NCI-H345 treated with DMSO at 0.1 percent for 48 hours (cell line): Measurements from ENCODE around the gene OPTC.

Source experiments
- DNase-seq: peaks from one replicate; lab custom pipeline; 2025; ENCODE audit not compliant: unreplicated experiment; lab: John Stamatoyannopoulos, UW

OPTC gene

DNA sequence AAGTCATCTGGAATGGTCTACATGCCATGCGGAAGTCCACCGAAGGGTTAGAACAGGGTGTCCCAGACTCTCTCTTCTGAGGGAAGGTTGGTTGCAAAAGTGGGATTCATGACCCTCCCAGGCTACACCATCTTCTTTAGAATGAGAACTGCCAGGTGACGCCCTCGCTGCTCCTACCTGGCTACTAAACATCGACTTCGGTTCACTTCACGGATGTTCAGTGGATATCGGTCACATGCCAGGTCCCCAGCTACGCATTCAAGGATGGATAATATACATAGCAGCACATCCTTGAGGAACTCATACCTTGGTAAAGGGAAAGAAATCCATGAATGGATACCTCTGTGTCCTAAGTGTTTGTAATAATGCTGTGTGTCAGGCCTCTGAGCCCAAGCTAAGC is 3.3 kb upstream of the OPTC start:
- no peak for DNase-seq

DNA sequence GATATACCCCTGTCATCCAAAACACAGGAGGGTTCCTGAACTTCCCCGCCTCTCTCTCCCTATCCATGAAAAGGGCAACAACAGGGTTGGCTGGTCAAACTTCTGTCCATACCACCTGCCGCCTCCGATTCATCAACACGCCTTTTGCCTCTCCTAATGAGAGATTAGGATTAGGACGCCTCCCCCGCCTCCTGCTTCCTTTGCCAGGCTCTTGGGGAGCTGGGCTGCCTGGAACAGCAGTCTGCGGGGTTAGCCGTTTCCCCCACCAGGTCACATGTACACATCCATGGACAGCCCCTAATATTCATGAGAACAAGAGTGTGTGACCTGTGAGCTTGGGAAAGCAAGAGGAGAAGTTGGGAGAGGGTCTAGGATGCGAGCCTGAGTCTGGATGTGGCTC is 2.3 kb upstream of the OPTC start:
- DNase-seq = no peak

DNA sequence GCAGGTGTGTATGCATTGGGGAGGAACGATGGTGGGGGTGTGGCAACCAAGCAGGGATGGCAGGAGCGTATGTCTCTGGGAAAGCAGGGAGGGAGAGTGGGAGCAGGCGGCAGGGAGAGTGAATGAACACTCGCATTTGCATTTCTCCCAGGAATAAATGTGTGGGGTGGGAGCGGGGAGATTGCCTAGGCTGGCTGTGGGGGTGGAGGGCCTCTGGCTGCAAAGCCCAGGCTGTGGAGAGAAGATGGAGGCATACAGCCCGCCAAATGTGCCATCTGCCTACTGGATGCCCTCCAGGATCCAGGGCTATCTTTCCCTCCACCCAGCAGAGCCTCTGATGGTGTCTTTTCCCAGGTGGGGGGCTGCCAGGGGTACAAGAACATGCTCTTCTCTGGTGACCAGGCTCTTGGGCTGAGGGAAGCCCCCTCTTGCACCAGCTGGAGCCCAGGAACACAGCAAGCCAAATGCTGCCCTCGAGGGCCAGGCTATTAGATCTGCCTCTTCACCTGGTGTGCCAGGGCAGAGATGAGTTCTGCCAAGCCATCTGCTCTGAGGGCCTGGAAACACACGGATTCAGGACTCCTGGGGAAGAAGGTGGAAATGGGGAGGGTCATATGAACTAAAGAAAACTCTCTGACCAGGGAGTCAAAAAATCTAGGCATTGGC is 1.7 kb upstream of the OPTC start:
- DNase-seq = no peak

DNA sequence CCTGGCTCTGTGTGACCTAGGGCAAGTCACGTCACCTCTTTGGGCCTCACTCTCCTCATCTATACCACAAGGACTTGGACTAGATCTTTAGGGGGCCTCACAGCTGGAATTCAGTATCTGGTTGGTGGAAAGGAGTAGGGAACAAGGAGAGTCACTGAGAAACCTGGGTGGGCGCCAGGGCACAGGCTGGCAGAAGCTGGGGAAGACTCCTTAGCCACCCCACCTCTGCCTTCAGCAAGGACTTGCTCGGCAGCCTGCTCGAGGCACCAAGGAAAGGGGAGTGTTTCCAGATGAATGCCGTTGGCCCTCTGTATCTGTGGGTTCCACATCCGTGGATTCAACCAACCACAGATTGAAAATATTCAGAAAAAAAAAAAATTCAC is 1.2 kb upstream of the OPTC start:
- DNase-seq = no peak

DNA sequence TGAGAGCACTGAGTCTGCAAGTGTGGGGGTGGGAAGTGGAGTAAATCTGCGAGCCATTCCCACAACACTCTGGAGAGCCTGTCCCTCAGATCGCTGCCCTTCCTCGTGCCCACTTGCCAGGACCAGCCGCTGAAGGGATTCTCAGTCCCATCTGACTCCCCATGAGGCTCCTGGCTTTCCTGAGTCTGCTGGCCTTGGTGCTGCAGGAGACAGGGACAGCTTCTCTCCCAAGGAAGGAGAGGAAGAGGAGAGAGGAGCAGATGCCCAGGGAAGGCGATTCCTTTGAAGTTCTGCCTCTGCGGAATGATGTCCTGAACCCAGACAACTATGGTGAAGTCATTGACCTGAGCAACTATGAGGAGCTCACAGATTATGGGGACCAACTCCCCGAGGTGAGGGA is 1.9 kb downstream of the OPTC start:
- DNase-seq = no peak

DNA sequence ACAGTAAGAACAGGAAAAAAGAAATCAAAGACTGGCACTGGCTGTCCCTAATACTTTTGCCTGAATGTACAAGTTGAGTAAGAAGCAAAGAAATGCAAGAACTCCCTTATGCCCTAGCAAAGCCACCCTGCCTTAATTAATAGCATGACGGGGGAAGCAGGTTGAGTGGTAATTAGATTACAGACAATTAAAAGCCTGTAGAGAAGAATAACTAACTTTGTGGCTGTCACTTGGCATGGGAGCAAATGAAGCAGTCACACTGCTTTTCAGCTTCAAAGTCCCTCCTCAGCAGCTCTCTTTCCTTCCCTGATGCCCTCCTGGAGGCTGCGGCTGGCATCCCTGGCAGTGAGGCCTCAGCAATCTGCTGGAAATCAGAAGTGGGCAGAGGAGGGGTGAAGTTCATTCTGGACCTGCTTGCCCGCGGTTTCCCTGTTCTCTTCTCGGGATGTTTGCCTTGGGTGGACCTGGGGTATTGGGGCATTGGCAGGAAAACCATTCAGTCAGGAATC is 3.4 kb downstream of the OPTC start:
- DNase-seq = no peak

DNA sequence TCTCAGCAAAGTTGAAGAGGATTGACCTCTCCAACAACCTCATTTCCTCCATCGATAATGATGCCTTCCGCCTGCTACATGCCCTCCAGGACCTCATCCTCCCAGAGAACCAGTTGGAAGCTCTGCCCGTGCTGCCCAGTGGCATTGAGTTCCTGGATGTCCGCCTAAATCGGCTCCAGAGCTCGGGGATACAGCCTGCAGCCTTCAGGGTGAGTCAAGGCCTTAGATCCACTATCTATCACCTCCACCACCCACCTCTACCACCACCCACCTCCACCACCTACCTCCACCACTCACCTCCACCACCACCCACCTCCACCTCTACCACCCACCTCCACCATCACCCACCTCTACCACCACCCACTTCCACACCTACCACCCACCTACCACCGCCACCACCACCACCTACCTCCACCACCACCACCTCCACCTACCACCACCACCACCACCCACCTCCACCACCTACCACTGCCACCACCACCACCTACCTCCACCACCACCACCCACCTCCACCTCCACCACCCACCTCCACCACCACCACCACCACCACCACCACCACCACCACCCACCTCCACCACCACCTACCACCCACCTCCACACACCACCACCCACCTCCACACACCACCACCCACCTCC is 5.8 kb downstream of the OPTC start:
- no peak for DNase-seq

DNA sequence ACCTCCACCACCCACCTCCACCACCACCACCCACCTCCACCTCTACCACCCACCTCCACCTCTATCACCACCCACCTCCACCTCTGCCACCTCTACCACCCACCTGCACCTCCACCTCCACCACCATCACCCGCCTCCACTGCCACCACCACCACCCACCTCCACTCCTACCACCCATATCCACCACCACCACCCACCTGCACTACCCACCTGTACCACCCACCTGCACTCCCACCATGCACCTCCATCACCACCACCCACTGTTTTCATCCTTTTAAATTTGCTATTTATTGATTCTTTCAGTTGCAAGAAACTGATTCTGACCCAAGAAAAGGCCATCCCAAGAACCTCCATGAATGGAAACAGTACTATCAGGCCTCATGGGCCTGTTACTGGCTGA is 6.3 kb downstream of the OPTC start:
- no peak for DNase-seq

DNA sequence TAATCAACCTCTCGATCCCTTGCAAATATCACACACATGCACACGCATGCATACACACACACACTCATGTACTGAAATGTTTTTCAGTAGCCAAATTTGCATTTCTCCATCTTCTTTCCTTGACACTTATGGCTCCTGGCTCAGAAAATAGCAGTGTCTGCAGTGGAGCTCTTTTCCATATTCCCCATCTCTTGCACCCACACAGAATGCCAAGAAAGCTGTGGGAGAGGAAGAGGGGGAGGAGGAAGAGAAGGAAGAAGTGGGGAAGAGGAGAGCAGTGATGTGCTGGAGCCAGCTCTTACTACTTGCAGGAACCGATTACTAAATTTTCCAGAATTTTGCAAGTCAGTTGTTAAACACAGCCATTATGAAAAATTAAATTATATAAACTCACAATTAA is 9.9 kb downstream of the OPTC start:
- no peak for DNase-seq

DNA sequence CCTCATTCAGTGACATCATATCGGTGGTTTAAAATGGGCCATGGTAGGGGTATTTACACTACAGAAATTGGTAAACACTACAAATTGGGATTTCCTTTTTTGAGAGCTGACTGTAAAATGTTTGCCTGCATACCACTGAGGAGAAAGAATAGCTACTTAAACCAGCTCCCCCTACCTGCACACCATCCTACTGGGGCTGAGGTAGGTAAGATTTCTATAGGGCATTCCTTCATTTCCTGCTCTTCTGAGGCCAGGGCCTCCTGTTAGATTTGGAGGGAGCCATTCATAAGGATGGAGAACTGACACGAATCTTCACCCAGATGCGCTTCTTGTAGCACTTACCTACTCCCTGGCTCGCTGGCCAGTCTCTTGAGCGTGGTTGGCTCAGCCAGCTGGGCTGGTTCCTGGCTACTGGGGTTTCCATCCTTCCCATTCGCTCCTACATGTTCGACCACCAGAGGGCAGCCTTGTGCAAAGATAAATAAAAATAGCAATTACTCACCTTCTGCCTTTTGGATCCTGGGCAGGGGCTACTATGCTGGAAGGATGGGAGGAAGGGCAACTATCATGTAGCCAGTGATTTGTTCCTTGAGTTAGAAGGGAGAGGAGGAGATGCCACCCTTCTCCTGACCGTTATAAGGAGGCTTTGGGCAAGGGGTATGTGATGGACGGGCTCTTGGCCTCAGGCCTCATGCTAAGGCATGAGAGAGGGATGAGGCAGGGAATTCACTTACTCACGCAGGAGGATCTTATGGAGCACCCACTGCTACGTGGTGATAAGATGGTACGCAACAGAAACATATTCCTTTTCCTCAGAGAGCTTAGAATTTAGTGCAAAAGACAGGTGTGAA is 10.7 kb downstream of the OPTC start:
- peak; percentile 71 for DNase-seq

DNA sequence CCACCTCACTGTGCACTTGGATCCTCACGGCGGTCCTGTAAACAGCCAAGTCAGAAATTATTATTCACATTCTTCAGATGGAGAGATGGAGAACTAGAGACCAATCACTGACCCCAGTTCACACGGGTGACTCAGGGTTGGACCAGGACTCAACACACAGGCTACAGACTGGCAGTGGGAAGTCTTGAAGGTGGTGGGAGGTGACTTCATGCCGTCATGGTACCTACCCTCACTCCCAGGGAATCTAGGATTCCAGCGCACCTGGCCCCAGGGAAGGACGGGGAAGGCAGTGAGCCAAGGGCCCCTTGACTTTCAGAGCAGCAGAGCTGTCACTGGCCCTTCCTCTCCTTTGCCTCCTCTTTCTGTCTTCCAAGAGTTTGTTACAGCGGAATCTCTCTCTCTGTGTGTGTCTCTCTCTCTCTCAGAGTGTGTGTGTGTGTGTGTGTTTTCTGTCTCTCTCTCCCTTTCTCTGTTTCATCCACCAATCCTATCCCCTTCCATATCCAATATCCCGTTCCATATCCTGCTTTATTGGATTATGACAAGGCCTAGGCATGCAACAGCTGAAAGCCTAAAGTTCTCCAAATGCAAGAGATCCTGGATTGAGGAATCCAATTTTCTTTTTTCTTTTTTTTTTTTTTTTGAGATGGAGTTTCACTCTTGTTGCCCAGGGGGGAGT is 11.7 kb downstream of the OPTC start:
- DNase-seq = no peak

DNA sequence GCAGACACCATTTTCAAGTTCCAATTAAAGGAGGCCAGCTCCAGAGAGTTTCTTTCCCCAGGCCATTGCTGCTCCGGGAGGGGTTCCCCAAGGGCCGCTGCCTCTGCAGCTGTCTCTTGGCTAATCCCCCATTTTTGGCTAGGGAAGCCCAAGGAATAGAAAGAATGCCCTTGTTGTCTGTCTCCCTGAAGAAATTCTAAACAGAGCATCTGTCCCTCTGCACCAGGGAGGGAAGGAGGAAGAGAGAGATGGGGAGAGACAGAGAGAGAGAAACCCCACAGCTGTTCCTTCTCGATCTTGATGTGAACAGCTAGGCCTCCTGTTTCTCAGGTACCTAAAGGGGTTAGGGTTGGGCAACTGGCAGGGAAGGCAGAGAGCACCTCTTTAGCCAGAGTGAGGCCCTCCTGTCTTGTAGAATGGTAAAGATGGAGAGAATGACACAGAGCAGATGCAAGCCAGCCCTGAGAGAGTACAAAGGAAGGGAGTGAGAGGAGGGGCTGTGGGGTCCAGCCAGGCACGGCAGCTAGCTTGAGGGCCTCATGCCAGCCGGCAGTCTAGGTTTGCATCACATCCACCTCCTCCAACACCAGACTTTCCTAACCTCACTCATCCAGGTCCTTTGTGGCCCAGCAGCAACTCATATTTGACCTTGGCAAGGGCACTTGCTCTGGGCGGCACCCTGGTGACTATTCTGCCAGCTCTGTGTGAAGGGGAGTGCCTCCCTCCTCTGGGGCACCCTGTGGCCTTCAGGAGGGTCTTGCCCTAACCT is 13.1 kb downstream of the OPTC start:
- DNase-seq = no peak

DNA sequence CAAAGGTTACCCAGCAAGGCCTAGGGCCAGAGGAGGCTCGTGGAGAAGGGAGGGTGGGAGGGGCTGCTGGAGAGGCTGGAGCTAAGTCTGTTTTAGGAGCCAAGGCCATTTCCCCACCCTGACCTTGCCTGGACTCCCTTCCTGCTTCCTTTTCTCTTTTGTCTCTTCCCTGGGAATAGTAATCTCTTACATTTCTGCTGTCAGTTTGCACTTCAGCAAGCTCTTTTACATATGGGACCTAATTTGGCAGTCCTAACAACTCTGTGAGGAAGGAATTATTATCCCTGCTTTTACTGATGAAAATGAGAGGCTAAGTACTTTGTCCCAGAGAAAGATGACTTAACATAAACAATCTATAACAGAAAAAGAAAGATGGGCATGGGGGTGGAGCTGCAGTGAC is 13.8 kb downstream of the OPTC start:
- no peak for DNase-seq

DNA sequence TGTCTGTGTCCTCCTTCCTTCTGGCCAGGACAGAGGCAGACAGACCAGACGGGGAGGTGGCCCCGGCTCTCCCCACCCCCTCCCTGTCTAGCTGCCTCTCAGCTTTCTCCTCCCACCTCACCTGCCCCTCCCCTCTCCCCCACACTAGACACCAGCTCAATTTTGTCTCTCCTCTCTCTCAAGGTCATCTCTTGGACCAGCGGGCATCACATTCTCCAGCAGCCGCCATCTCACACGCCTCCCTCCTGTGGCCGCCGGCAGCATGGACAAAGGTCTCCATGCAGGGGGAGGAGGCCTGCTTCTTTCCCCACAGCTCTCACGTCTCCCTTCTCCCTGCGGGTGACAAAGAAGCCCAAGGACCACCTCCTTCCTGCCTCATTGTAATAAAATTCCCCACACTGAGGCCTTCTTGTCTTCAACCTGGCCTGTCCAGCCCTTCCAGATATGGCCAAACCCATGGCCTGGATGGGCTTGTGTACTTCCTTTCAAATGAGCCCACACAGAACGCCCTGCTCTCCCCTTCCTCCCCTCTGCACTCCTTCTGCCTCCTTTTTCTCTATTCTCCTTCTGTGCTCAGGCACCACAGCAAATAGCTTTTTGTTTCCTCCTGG is 14.6 kb downstream of the OPTC start:
- DNase-seq = no peak

DNA sequence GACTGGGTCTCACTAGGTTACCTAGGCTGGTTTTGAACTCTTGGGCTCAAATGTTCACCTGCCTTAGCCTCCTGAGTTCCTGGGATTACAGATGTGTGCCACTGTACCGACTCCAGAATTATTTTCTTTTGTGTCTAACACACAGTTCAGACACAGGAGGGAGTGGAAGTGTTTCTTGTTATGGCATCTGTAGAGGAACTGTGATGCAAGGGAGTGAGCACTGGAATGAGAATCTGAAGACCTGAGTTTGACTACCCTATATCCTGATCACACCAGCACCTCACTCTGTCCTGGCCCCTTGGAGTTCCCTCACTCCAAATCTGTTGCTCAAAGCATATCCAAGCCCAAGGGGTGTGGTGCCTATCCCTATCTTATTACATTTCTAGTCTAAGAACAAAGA is 15.2 kb downstream of the OPTC start:
- no peak for DNase-seq

DNA sequence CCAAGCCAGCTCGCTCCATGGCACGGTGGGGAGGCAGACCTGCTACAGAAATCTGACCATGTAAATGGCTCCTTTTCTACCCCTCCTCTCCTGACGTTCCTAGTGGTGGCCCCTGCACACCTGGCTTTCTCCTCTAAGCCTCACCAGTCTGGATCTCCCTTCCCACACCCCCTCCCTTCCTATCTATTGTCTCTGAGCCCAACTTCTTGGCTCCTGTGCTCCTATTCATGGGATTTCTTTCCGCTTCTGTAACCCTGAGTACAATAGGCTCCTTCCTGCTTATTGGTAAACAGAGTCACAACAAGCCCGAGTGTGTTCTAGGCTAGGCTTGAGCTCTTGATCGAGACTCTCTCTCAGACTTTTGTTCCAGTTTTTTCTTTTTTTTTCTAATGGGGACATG is 17.6 kb downstream of the OPTC start:
- DNase-seq = no peak

DNA sequence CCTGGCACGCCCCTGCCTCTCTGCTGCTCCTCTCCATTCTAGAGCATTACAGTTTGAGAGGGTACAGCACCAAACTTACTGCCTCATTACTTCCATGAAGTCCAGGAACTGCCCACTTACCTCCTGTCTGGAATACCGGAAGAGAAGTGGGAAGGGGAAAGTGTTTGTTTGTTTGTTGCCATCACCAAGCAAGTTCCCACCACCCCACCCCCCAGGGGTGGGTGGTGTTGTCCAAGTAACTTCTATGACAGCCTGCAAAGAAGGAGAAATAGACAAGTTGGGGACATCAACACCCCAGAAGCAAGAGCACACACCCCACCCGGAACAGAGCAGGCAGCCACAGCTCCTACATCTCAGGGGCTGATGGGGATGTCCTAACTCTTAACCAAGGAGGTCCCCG is 18.0 kb downstream of the OPTC start:
- DNase-seq = no peak

DNA sequence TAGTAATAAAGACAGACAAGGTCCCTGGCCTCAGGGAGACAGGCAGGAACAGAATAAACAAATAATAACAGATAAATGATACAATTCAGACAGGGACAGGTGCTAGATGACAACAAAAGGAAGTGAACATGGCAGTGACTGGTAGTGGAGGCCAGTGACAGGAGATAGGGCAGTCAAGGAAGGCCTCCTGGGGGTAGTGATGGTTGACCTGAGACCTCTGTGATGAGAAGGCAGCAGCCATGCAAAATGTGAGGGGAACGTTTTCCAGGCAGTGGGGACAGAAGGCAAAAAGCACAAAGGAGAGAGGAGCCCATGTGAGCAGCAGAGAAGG is 18.5 kb downstream of the OPTC start:
- no peak for DNase-seq

DNA sequence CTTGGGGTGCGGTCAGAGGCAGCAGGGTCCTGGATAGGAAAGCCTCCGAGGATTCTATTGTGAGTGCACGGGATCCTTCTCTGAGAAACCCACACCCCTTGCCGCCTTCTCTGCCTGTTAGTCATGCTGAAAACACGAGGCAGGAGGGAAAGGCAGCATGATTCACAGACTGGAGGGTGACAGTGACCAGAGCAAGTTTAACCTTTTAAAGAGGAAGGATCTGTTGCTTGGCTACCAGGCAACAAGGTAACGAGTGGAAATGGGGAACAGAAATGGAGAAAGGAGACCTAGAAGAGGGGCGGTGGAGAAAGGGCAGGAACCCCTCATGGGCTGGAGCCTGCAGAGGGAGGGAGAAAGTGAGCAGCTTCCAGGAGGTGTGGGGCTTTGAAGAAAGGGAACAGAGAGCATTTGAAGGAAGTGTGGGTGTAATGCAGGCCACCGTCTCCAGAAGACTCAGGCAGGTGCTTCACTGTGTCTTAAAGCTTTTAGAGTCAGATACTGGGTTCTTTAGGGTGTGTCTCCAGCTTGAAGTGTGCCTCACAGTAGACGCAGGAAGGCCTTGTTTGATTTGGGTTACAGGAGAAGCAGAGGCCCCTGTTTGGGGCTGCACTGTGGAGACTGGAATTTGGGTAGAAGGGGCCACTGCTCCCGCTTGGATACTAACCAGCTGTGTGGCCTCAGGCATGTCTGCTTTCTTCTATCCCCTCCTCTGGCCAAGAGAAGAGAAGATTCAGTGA is 19.1 kb downstream of the OPTC start:
- DNase-seq = no peak

DNA sequence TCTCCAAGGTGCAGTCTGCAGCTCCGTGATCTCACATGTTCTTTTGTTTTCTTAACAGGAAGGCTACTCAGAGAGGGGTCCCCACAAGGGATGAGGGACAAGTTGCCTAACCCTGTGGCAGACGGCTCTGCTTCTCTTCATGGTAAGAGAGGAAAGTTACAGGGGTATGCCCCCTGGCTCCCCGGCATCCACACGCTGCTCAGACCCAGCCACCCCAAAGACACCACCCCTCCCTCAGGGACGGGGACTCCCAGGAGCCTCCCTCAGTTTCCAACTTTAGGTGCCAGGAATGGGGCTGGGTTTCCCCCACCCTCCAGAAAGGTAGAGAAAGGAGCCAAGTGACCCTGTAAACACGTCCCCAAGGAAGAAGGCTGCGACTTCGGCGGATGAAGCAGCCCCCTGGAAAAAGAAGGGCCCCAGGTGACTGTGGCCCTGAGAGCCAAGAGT is 19.7 kb downstream of the OPTC start:
- no peak for DNase-seq
